HepG2 (cell line): ENCODE data around the gene CEP170. TPM values are rescaled to one million over a fixed set of nuclear protein-coding genes. Genes with fewer than 3 reads are reported as not detected.

Experiments
- ATF7-NPFF ChIP-seq: sonication (generic); formaldehyde crosslinking; IDR thresholded peaks from 2 replicates; pipeline ENCODE4 v1.8.1; 2023; ENCODE audit warnings: mild to moderate bottlenecking, low read depth, missing genetic modification reagents, moderate library complexity
- FOXA3 ChIP-seq: IDR thresholded peaks from 2 replicates; pipeline ENCODE4 v1.6.1; 2016; ENCODE audit warnings: missing genetic modification reagents, missing compliant biosample characterization
- HBP1 ChIP-seq: IDR thresholded peaks from 2 replicates; pipeline ENCODE4 v1.6.1; 2016; ENCODE audit warnings: low read depth, control low read depth
- KLF9 ChIP-seq: IDR thresholded peaks from 2 replicates; pipeline ENCODE4 v1.6.1; 2016; ENCODE audit warnings: low read depth
- MLXIP ChIP-seq: sonication (generic); formaldehyde crosslinking; IDR thresholded peaks from 2 replicates; pipeline ENCODE4 v1.9.0; 2021; ENCODE audit warnings: missing genetic modification reagents, borderline replicate concordance
- NFATC3 ChIP-seq: sonication (generic); formaldehyde crosslinking; IDR thresholded peaks from 2 replicates; pipeline ENCODE4 v1.5.1; 2020; ENCODE audit warnings: mild to moderate bottlenecking, missing genetic modification reagents
- PHF21A ChIP-seq: sonication (generic); formaldehyde crosslinking; IDR thresholded peaks from 2 replicates; pipeline ENCODE4 v1.5.0; 2020; ENCODE audit warnings: mild to moderate bottlenecking, missing genetic modification reagents
- RBFOX2 ChIP-seq: fragments of 200-400 bp; formaldehyde crosslinking; IDR thresholded peaks from 2 replicates; pipeline ENCODE4 v1.6.1; 2017; ENCODE audit warnings: low read depth, mild to moderate bottlenecking, low read length
- REPIN1 ChIP-seq: sonication (generic); formaldehyde crosslinking; IDR thresholded peaks from 2 replicates; pipeline ENCODE4 v1.8.0; 2022; ENCODE audit warnings: missing genetic modification reagents, low read depth, mild to moderate bottlenecking, borderline replicate concordance
- SP2 ChIP-seq: sonication (generic); formaldehyde crosslinking; IDR thresholded peaks from 2 replicates; pipeline ENCODE4 v1.5.1; 2020; ENCODE audit warnings: mild to moderate bottlenecking, missing genetic modification reagents
- TAF1 ChIP-seq: sonication (generic); formaldehyde crosslinking; IDR thresholded peaks from 2 replicates; pipeline ENCODE4 v1.4.0; 2020; ENCODE audit warnings: missing genetic modification reagents
- ZBTB34 ChIP-seq: sonication (generic); formaldehyde crosslinking; IDR thresholded peaks from 2 replicates; pipeline ENCODE4 v1.8.0; 2022; ENCODE audit warnings: mild to moderate bottlenecking, missing genetic modification reagents
- ZEB1 ChIP-seq: IDR thresholded peaks from 2 replicates; pipeline ENCODE4 v1.6.1; 2012; ENCODE audit warnings: mild to moderate bottlenecking, low read depth, inconsistent platforms; ENCODE audit not compliant: insufficient replicate concordance
- ZNF3 ChIP-seq: IDR thresholded peaks from 2 replicates; pipeline ENCODE4 v1.7.0; 2017; ENCODE audit warnings: inconsistent platforms
- ZNF558 ChIP-seq: sonication (generic); formaldehyde crosslinking; IDR thresholded peaks from 2 replicates; pipeline ENCODE4 v1.9.0; 2022; ENCODE audit warnings: mild to moderate bottlenecking, missing genetic modification reagents, borderline replicate concordance
- ZNF574 ChIP-seq: sonication (generic); formaldehyde crosslinking; IDR thresholded peaks from 2 replicates; pipeline ENCODE4 v1.4.0; 2020; ENCODE audit warnings: missing genetic modification reagents
- ZNF580 ChIP-seq: IDR thresholded peaks from 2 replicates; pipeline ENCODE4 v1.6.1; 2016; ENCODE audit warnings: low read depth, borderline replicate concordance
- ZSCAN12 ChIP-seq: sonication (generic); formaldehyde crosslinking; IDR thresholded peaks from 2 replicates; pipeline ENCODE4 v1.9.0; 2021; ENCODE audit warnings: mild to moderate bottlenecking, missing genetic modification reagents
- polyA plus RNA-seq, 8 experiments: library from polyadenylated mRNA; depleted of rRNA in 3 of 8; stranded (reverse) in 7 of 8; unstranded in 1 of 8; fragments of >200 nt; fragmentation: Illumina TruSeq in 4 of 8; extraction: Trizol in 4 of 8; gene quantifications; 2 replicates each; pipeline versions ENCODE4 v1.2.1 to v1.2.3, GENCODE V29; 2011 to 2016; ENCODE audit warnings: low read depth in 4 of 8, missing spikeins in 1 of 8, mixed read lengths in 1 of 8; ENCODE audit not compliant: insufficient read depth in 1 of 8
- total RNA-seq, 5 experiments: library from RNA; depleted of rRNA; stranded (reverse); fragments of >200 nt; fragmentation: Illumina TruSeq; extraction: Trizol; gene quantifications; 2 replicates each; pipeline ENCODE4 v1.2.3, GENCODE V29; 2016; ENCODE audit warnings: low read depth in 1 of 5

Gene CEP170
- total and polyA plus RNA-seq, 2 of the 13 experiments (the other 11 are each of a cell fraction or from before 2014, with no cell fraction given): 23.0 to 28.6 TPM

GRCh38 chr1:243255791-243256512, 871 bp upstream of the CEP170 start, which contains the start of gene SDCCAG8 (continued):
- TF ChIP-seq MLXIP (CRISPR knock-in tag) (0 out of 2 replicates have a peak, but pooled peaks have one; percentile 36), NFATC3 (CRISPR knock-in tag) (no peak), KLF9 (CRISPR knock-in tag) (no peak), ZSCAN12 (peak; percentile 83; the same call in 1 of the 2 replicates), TAF1 (CRISPR knock-in tag) (peak; percentile 72), ZNF558 (CRISPR knock-in tag) (peak; percentile 68; the same call in 1 of the 2 replicates), ZBTB34 (CRISPR knock-in tag) (no peak), HBP1 (CRISPR knock-in tag) (peak; percentile 26; the same call in 1 of the 2 replicates), FOXA3 (CRISPR knock-in tag) (0 out of 2 replicates have a peak, but pooled peaks have one; percentile 16), ZNF574 (CRISPR knock-in tag) (peak; percentile 76), REPIN1 (CRISPR knock-in tag) (peak; percentile 20; the same call in 1 of the 2 replicates), RBFOX2 (peak; percentile 70), ZNF3 (no peak), SP2 (CRISPR knock-in tag) (peak; percentile 72), PHF21A (CRISPR knock-in tag) (peak; percentile 49; the same call in 1 of the 2 replicates), ZEB1 (peak; percentile 90), ATF7-NPFF (CRISPR knock-in tag) (no peak), ZNF580 (CRISPR knock-in tag) (peak; percentile 64; the same call in 1 of the 2 replicates)
